ENCODE data around the gene CNIH3.

Gene CNIH3

DNA sequence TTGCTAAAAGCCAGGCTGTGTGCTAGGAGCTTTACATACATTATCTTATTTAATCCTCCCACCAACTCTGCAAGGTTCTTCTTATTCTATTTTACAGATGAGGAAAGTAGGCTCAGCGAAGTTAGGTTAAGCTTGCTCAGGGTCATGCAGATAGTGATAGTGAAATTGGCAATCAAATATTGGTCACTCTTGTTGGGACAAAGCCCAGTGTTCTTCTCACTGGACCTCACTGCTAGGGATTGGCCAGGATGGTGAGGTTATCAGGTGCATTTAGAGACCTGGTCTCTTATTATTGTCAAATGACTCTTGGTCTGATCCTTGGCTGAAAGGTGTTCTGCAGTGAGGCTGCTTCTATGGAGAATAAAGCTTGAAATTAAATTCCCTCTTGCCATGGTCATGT lies 145.1 kb downstream of the CNIH3 start:
- Histone ChIP-seq H3K9me3 (ENCODE audit: insufficient read depth, low read depth, low read length) (peaks cover 9% of the 10 kb centered on the region; the same call in 1 of the 2 replicates), H3K4me1 (ENCODE audit: insufficient read depth, low read length) (peaks cover 3% of the 10 kb centered on the region; the same call in 1 of the 2 replicates), H3K4me3 (ENCODE audit: low read length) (no peak overlapping the region), H3K36me3 (ENCODE audit: insufficient read depth, low read length) (no peaks in the 10 kb centered on the region), H3K9ac (ENCODE audit: low read depth, low read length) (no peak overlapping the region), H3K27ac (ENCODE audit: low read depth, low read length) (no peak overlapping the region), H3K27me3 (ENCODE audit: insufficient read depth, low read length) (no peaks in the 10 kb centered on the region)
- WGBS: 90% methylated on average over 1 of the region's 1 CpG

- Histone ChIP-seq H3K4me1 (ENCODE audit: insufficient read depth, low read length) (peaks cover 7% of the 10 kb centered on the region; the same call in 1 of the 2 replicates), H3K4me3 (ENCODE audit: low read length) (no peak overlapping the region)
- WGBS: 86% methylated on average over 1 of the region's 2 CpGs
These were observed 145.9 kb downstream of the CNIH3 start for GRCh38 chr1:224762046-224762445.

GRCh38 chr1:224762701-224763100 lies 146.6 kb downstream of the CNIH3 start:
- Histone ChIP-seq H3K27ac (ENCODE audit: low read depth, low read length) (no peak overlapping the region), H3K9me3 (ENCODE audit: insufficient read depth, low read depth, low read length) (peaks cover 9% of the 10 kb centered on the region; the same call in 1 of the 2 replicates), H3K9ac (ENCODE audit: low read depth, low read length) (no peak overlapping the region), H3K4me3 (ENCODE audit: low read length) (no peak overlapping the region), H3K36me3 (ENCODE audit: insufficient read depth, low read length) (no peaks in the 10 kb centered on the region), H3K27me3 (ENCODE audit: insufficient read depth, low read length) (no peaks in the 10 kb centered on the region), H3K4me1 (ENCODE audit: insufficient read depth, low read length) (peaks cover 7% of the 10 kb centered on the region; the same call in 1 of the 2 replicates)
- WGBS: 91% methylated on average over 3 of the region's 3 CpGs

More at GRCh38 chr1:224762046-224762445, 145.9 kb downstream of the CNIH3 start:
- no peaks in the 10 kb centered on the region for H3K36me3 ChIP-seq (ENCODE audit: insufficient read depth, low read length)
- no peak overlapping the region for H3K9ac ChIP-seq (ENCODE audit: low read depth, low read length)
- no peak overlapping the region for H3K27ac ChIP-seq (ENCODE audit: low read depth, low read length)
- peaks cover 9% of the 10 kb centered on the region; the same call in 1 of the 2 replicates for H3K9me3 ChIP-seq (ENCODE audit: insufficient read depth, low read depth, low read length)
- H3K27me3 ChIP-seq (ENCODE audit: insufficient read depth, low read length): no peaks in the 10 kb centered on the region

- WGBS: 76% methylated on average over 4 of the region's 5 CpGs
- no peak overlapping the region for H3K9ac ChIP-seq (ENCODE audit: low read depth, low read length)
- H3K27me3 ChIP-seq (ENCODE audit: insufficient read depth, low read length): no peaks in the 10 kb centered on the region
- peaks cover 9% of the 10 kb centered on the region; the same call in 1 of the 2 replicates for H3K9me3 ChIP-seq (ENCODE audit: insufficient read depth, low read depth, low read length)
- no peak overlapping the region for H3K4me3 ChIP-seq (ENCODE audit: low read length)
- peaks cover 7% of the 10 kb centered on the region; the same call in 1 of the 2 replicates for H3K4me1 ChIP-seq (ENCODE audit: insufficient read depth, low read length)
- no peak overlapping the region for H3K27ac ChIP-seq (ENCODE audit: low read depth, low read length)
- H3K36me3 ChIP-seq (ENCODE audit: insufficient read depth, low read length): no peaks in the 10 kb centered on the region
These were observed 147.1 kb downstream of the CNIH3 start for GRCh38 chr1:224763126-224763775.

- Histone ChIP-seq H3K27me3 (ENCODE audit: insufficient read depth, low read length) (no peaks in the 10 kb centered on the region), H3K36me3 (ENCODE audit: insufficient read depth, low read length) (no peaks in the 10 kb centered on the region), H3K4me1 (ENCODE audit: insufficient read depth, low read length) (peaks cover 12% of the 10 kb centered on the region), H3K4me3 (ENCODE audit: low read length) (no peak overlapping the region), H3K9ac (ENCODE audit: low read depth, low read length) (no peak overlapping the region), H3K27ac (ENCODE audit: low read depth, low read length) (no peak overlapping the region), H3K9me3 (ENCODE audit: insufficient read depth, low read depth, low read length) (no peaks in the 10 kb centered on the region)
- 75% methylated on average over 4 of the region's 4 CpGs for WGBS
These were observed 150.1 kb downstream of the CNIH3 start for GRCh38 chr1:224766266-224766665.

DNA sequence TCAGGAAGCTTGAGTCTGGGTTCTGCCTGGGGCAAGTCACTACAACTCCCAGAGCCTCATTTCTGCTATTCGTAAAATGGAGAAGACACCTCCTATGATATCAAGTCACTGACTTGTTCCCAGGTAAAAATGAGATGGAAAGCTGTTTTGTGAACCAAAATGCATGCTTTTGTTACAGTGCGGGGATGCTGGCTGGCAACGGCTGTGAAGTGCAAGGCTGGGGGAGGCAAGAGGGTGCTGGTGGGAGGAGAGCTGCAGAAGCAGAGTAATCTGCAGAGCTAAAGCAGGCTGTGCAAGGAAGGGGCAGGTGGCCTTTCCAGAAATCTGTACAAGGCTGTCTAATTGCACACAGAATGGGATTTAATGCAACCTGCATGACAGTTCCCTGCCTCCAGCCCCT lies 150.9 kb downstream of the CNIH3 start:
- Histone ChIP-seq H3K4me1 (ENCODE audit: insufficient read depth, low read length) (peaks cover 12% of the 10 kb centered on the region), H3K4me3 (ENCODE audit: low read length) (no peak overlapping the region), H3K27me3 (ENCODE audit: insufficient read depth, low read length) (no peaks in the 10 kb centered on the region), H3K9me3 (ENCODE audit: insufficient read depth, low read depth, low read length) (no peaks in the 10 kb centered on the region), H3K27ac (ENCODE audit: low read depth, low read length) (no peak overlapping the region), H3K9ac (ENCODE audit: low read depth, low read length) (no peak overlapping the region), H3K36me3 (ENCODE audit: insufficient read depth, low read length) (no peaks in the 10 kb centered on the region)
- whole genome bisulfite sequencing: 90% methylated on average over 3 of the region's 3 CpGs

- Histone ChIP-seq H3K9me3 (ENCODE audit: insufficient read depth, low read depth, low read length) (no peaks in the 10 kb centered on the region), H3K27me3 (ENCODE audit: insufficient read depth, low read length) (no peaks in the 10 kb centered on the region), H3K27ac (ENCODE audit: low read depth, low read length) (no peak overlapping the region), H3K36me3 (ENCODE audit: insufficient read depth, low read length) (no peaks in the 10 kb centered on the region), H3K4me1 (ENCODE audit: insufficient read depth, low read length) (peaks cover 12% of the 10 kb centered on the region), H3K9ac (ENCODE audit: low read depth, low read length) (no peak overlapping the region), H3K4me3 (ENCODE audit: low read length) (no peak overlapping the region)
- 86% methylated on average over 1 of the region's 2 CpGs for WGBS
These were observed 151.6 kb downstream of the CNIH3 start for GRCh38 chr1:224767676-224768075.

DNA sequence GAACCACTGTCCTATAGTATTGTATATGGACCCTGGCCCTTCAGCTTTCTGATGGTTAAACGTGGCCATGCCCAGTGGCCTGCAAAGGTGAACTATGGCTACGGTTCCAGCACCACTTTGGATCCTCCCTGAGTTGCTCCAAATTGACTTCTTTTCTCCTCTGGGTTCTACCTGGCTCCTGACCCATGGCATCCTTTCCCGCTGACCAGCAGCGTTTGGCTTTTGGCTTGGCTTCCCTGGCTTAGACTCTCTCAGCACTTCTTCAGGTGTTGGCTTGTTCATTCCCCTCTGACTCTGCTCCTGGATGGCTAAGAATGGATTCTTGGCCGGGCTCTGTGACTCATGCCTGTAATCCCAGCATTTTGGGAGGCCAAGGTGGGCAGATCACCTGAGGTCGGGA lies 152.9 kb downstream of the CNIH3 start:
- H3K9me3 ChIP-seq (ENCODE audit: insufficient read depth, low read depth, low read length): no peaks in the 10 kb centered on the region
- H3K4me1 ChIP-seq (ENCODE audit: insufficient read depth, low read length): peaks cover 12% of the 10 kb centered on the region
- H3K4me3 ChIP-seq (ENCODE audit: low read length): no peak overlapping the region
- no peak overlapping the region for H3K9ac ChIP-seq (ENCODE audit: low read depth, low read length)
- no peak overlapping the region for H3K27ac ChIP-seq (ENCODE audit: low read depth, low read length)
- WGBS: 94% methylated on average over 6 of the region's 6 CpGs
- no peaks in the 10 kb centered on the region for H3K27me3 ChIP-seq (ENCODE audit: insufficient read depth, low read length)
- no peaks in the 10 kb centered on the region for H3K36me3 ChIP-seq (ENCODE audit: insufficient read depth, low read length)

DNA sequence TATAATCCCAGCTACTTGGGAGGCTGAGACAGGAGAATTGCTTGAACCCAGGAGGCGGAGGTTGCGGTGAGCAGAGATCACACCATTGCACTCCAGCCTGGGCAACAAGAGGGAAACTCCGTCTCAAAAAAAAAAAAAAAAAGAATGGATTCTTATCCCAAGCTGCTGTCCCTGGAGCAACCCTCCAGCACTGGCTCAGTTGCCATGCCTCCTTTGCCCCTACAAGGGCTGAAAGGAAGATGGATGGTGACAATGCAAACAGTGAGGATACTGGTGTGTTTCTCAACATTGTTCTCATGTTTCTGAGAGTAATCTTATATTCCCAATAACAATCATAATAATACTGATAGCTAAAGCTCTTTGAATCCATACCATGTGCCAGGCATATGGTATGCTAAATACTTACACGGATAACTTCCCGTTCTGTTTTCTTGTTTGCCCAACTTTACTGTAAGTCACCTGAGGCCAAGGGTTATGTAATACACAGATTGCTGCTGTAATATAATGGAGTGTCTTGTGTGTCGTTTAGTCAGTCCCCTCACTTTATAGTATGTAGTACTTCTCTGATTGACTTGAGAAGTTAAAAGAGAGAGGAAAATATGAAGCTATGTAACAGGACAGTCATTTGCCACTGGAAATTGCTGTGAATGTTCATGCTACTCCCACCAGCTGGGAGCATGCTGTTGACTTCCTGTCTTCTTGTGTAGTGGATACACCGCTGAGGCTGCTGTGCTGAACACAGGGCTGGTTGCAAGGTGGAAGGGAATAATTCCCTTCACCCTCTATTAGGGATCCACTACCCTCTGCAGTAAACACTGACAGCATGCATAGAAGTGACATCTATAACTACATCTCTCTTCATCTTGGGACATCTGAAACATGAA lies 153.6 kb downstream of the CNIH3 start:
- H3K4me1 ChIP-seq (ENCODE audit: insufficient read depth, low read length): peaks cover 12% of the 10 kb centered on the region
- no peak overlapping the region for H3K27ac ChIP-seq (ENCODE audit: low read depth, low read length)
- H3K4me3 ChIP-seq (ENCODE audit: low read length): no peak overlapping the region
- no peak overlapping the region for H3K9ac ChIP-seq (ENCODE audit: low read depth, low read length)
- WGBS: 91% methylated on average over 6 of the region's 7 CpGs
- no peaks in the 10 kb centered on the region for H3K9me3 ChIP-seq (ENCODE audit: insufficient read depth, low read depth, low read length)
- H3K36me3 ChIP-seq (ENCODE audit: insufficient read depth, low read length): no peaks in the 10 kb centered on the region
- H3K27me3 ChIP-seq (ENCODE audit: insufficient read depth, low read length): no peaks in the 10 kb centered on the region

DNA sequence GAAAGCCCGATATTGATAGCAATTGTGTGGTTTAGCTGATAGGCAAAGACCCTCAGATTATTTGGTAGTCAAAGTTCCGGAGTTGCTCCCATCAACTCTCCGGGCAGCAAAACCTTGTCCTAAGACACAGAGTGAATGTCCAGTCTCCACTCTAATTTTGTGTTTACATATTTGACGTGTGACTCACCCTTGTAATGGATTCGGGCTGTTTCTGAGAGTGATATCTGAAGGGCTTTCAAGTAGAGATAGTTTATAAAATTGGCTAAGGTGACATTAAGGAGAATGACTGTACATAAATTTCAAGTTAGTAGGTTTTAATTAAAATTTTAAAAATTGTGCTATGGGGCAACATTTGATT lies 154.2 kb downstream of the CNIH3 start:
- Histone ChIP-seq H3K4me3 (ENCODE audit: low read length) (no peak overlapping the region), H3K27ac (ENCODE audit: low read depth, low read length) (no peak overlapping the region), H3K36me3 (ENCODE audit: insufficient read depth, low read length) (no peaks in the 10 kb centered on the region), H3K9me3 (ENCODE audit: insufficient read depth, low read depth, low read length) (no peaks in the 10 kb centered on the region), H3K27me3 (ENCODE audit: insufficient read depth, low read length) (no peaks in the 10 kb centered on the region), H3K9ac (ENCODE audit: low read depth, low read length) (no peak overlapping the region), H3K4me1 (ENCODE audit: insufficient read depth, low read length) (peaks cover 12% of the 10 kb centered on the region)
- 90% methylated on average over 5 of the region's 5 CpGs for WGBS

GRCh38 chr1:224773646-224774045 lies 157.5 kb downstream of the CNIH3 start:
- WGBS: 100% methylated on average over 2 of the region's 2 CpGs
- no peak overlapping the region for H3K4me3 ChIP-seq (ENCODE audit: low read length)
- H3K27ac ChIP-seq (ENCODE audit: low read depth, low read length): no peak overlapping the region
- peaks cover 7% of the 10 kb centered on the region for H3K4me1 ChIP-seq (ENCODE audit: insufficient read depth, low read length)
- no peaks in the 10 kb centered on the region for H3K9me3 ChIP-seq (ENCODE audit: insufficient read depth, low read depth, low read length)
- H3K9ac ChIP-seq (ENCODE audit: low read depth, low read length): no peak overlapping the region
- no peaks in the 10 kb centered on the region for H3K36me3 ChIP-seq (ENCODE audit: insufficient read depth, low read length)
- H3K27me3 ChIP-seq (ENCODE audit: insufficient read depth, low read length): no peaks in the 10 kb centered on the region

Measured in HUES64 (cell line).